MM.1S (cell line): ENCODE data around the gene FGL2.

ENCODE experiments used
- EZH2 ChIP-seq: fragments of 300-600 bp; sonication (generic); optimal IDR thresholded peaks from 2 replicates; pipeline ENCODE3; 2017; ENCODE audit warnings: low read depth, mild to moderate bottlenecking, antibody characterized with exemption, low read length, mixed read lengths
- EZH2phosphoT487 ChIP-seq: fragments of 300-600 bp; sonication (generic); IDR thresholded peaks from 2 replicates; pipeline ENCODE4 v1.6.1; 2018; ENCODE audit warnings: antibody characterized with exemption, low read length
- TF ChIP-seq, protein P1 (sequence below): fragments of 300-600 bp; sonication (generic); IDR thresholded peaks from 2 replicates; pipeline ENCODE4 v1.5.1; 2016; ENCODE audit warnings: antibody characterized with exemption, low read length, mixed read lengths

DNA sequence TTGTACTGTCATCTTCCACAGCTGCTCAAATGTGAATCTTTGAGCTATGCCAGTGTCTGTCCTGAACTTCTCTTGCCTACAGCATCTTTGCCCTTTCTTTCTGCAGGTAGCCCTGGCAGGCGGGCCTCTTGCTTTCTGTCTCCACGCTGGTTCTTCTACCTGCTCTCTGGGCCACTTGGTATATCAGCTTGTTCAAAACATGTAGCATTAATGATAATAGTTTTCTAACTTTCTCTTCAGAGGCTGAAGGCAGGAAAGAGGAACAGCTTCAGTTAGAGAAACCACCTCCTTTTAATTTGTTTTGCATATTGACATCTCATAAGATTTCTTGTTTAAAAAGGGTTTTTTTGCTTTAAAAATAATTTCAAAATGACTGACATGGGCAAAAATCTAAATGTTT, 923 bp upstream of the FGL2 start:
- TF ChIP-seq, protein P1, sequence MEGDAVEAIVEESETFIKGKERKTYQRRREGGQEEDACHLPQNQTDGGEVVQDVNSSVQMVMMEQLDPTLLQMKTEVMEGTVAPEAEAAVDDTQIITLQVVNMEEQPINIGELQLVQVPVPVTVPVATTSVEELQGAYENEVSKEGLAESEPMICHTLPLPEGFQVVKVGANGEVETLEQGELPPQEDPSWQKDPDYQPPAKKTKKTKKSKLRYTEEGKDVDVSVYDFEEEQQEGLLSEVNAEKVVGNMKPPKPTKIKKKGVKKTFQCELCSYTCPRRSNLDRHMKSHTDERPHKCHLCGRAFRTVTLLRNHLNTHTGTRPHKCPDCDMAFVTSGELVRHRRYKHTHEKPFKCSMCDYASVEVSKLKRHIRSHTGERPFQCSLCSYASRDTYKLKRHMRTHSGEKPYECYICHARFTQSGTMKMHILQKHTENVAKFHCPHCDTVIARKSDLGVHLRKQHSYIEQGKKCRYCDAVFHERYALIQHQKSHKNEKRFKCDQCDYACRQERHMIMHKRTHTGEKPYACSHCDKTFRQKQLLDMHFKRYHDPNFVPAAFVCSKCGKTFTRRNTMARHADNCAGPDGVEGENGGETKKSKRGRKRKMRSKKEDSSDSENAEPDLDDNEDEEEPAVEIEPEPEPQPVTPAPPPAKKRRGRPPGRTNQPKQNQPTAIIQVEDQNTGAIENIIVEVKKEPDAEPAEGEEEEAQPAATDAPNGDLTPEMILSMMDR, result no peak
- TF ChIP-seq EZH2phosphoT487 (no peak), EZH2 (no peak)
